Measurements from ENCODE around the gene TMEM271.

- no peak for TF ChIP-seq CTCF (IDR thresholded peaks at IDR 0.05; ENCODE audit: low read length)
- no peak for TF ChIP-seq EZH2 (IDR thresholded peaks at IDR 0.05; ENCODE audit: borderline replicate concordance, low read length)
Measured at GRCh38 chr4:616911-617643, 41.0 kb upstream of the TMEM271 start.
